HG03460 (cell line): ENCODE results near the gene GCLM.
"Not testable (repeated sequence)": the region's sequence is repeated elsewhere in the genome, so short reads cannot be mapped to it uniquely, and the experiment has no call there.

Experiments used
- ATAC-seq: cut with Tn5 transposase; IDR thresholded peaks from one replicate; pipeline ENCODE4 v1.9.1; 2021; ENCODE audit not compliant: unreplicated experiment

Gene GCLM

GRCh38 chr1:93909146-93910050 lies at the start of gene GCLM:
Gene GCLM (minus strand): TSS chr1:93909430. CDS start chr1:93909163, 267 bp downstream.
- ATAC-seq, result peak; percentile 92

- ATAC-seq, result no peak
Measured at GRCh38 chr1:93958726-93959100, 49.5 kb upstream of the GCLM start.

- ATAC-seq, result no peak
Measured at GRCh38 chr1:93958032-93958725, 48.9 kb upstream of the GCLM start.

GRCh38 chr1:93955765-93956164 lies 46.5 kb upstream of the GCLM start:
- no peak for ATAC-seq

- ATAC-seq, result not testable (repeated sequence)
Measured at GRCh38 chr1:93947002-93947686, 37.9 kb upstream of the GCLM start.

GRCh38 chr1:93938461-93939145 lies 29.4 kb upstream of the GCLM start:
- no peak for ATAC-seq

- no peak for ATAC-seq
Measured at GRCh38 chr1:93937997-93938396, 28.8 kb upstream of the GCLM start.

- no peak for ATAC-seq
Measured at GRCh38 chr1:93925206-93925605, 16.0 kb upstream of the GCLM start.

- no peak for ATAC-seq
Measured at GRCh38 chr1:93919780-93920179, 10.6 kb upstream of the GCLM start.

- no peak for ATAC-seq
Measured at GRCh38 chr1:93917302-93917701, 8.1 kb upstream of the GCLM start.

- not testable (repeated sequence) for ATAC-seq
Measured at GRCh38 chr1:93910880-93911279, 1.6 kb upstream of the GCLM start.

GRCh38 chr1:93910305-93910704 lies 1.1 kb upstream of the GCLM start:
- no peak for ATAC-seq

GRCh38 chr1:93908394-93909145 lies 660 bp downstream of the GCLM start:
- ATAC-seq, result peak; percentile 44

GRCh38 chr1:93907718-93908117 lies 1.5 kb downstream of the GCLM start:
- ATAC-seq, result no peak

- no peak for ATAC-seq
Measured at GRCh38 chr1:93906480-93906879, 2.8 kb downstream of the GCLM start.

GRCh38 chr1:93905734-93906133 lies 3.5 kb downstream of the GCLM start:
- ATAC-seq, result no peak

- ATAC-seq, result no peak
Measured at GRCh38 chr1:93905051-93905450, 4.2 kb downstream of the GCLM start.

- no peak for ATAC-seq
Measured at GRCh38 chr1:93904228-93904627, 5.0 kb downstream of the GCLM start.

GRCh38 chr1:93900723-93901504 lies 8.3 kb downstream of the GCLM start:
- no peak for ATAC-seq
